Fibroblast of lung (primary cell): ENCODE measurements around the gene SCGB1D4. TPM values are rescaled to one million over a fixed set of nuclear protein-coding genes. Genes with fewer than 3 reads are reported as not detected.

Experiments used
- DNase-seq, 2 donors: peaks; one replicate each; pipeline versions ENCODE4 v3.0.0 to v3.0.0-alpha.2; 2010; ENCODE audit warnings: low read depth in 2 of 2
- H2AFZ ChIP-seq: 2 replicates; pipeline ENCODE4 v1.5.1; 2012; ENCODE audit warnings: low read length, control low read depth, inconsistent platforms
- H3K27ac ChIP-seq: 2 replicates; pipeline ENCODE4 v1.5.1; 2011; ENCODE audit warnings: low read length, control low read depth; ENCODE audit not compliant: insufficient read depth
- H3K27me3 ChIP-seq: 2 replicates; pipeline ENCODE4 v1.5.1; 2011; ENCODE audit warnings: mild to moderate bottlenecking, low read length; ENCODE audit not compliant: control insufficient read depth, insufficient read depth
- H3K36me3 ChIP-seq: 2 replicates; pipeline ENCODE4 v1.5.1; 2011; ENCODE audit warnings: low read length; ENCODE audit not compliant: control insufficient read depth, insufficient read depth
- H3K4me1 ChIP-seq: 2 replicates; pipeline ENCODE4 v1.5.1; 2011; ENCODE audit warnings: low read length; ENCODE audit not compliant: control insufficient read depth, insufficient read depth; ENCODE audit errors: extremely low read depth
- H3K4me2 ChIP-seq: 2 replicates; pipeline ENCODE4 v1.5.1; 2011; ENCODE audit warnings: low read length, control low read depth; ENCODE audit not compliant: insufficient read depth; ENCODE audit errors: extremely low read depth
- H3K4me3 ChIP-seq, 4 experiments: fragments of 200-600 bp in 1 of 4; sonication (generic) in 1 of 4; replicated peaks in 1 of 4; 2 replicates each; pipeline ENCODE4 v1.5.1; 2011 to 2016; ENCODE audit warnings: low read length in 4 of 4, low read depth in 3 of 4, mild to moderate bottlenecking in 3 of 4, control low read depth in 2 of 4, inconsistent platforms in 1 of 4, mixed read lengths in 1 of 4; ENCODE audit not compliant: insufficient read depth in 1 of 4; ENCODE audit errors: control extremely low read depth in 1 of 4
- H3K79me2 ChIP-seq: 2 replicates; pipeline ENCODE4 v1.5.1; 2012; ENCODE audit warnings: mild to moderate bottlenecking, low read length, inconsistent platforms; ENCODE audit not compliant: control insufficient read depth, insufficient read depth
- H3K9ac ChIP-seq: 2 replicates; pipeline ENCODE4 v1.5.1; 2011; ENCODE audit warnings: mild to moderate bottlenecking, low read length, control low read depth; ENCODE audit not compliant: insufficient read depth
- H3K9me3 ChIP-seq: 2 replicates; pipeline ENCODE4 v1.5.1; 2012; ENCODE audit warnings: low read depth, low read length; ENCODE audit not compliant: control insufficient read depth, insufficient read depth
- H4K20me1 ChIP-seq: 2 replicates; pipeline ENCODE4 v1.5.1; 2011; ENCODE audit warnings: low read length; ENCODE audit not compliant: control insufficient read depth, insufficient read depth; ENCODE audit errors: extremely low read depth
- CTCF ChIP-seq, 2 donors: IDR thresholded peaks in 1 of 2; conservative IDR thresholded peaks in 1 of 2; 1 replicate in 1 of 2; 2 replicates in 1 of 2; pipeline ENCODE4 v1.5.1; 2011 to 2012; ENCODE audit warnings: low read length in 2 of 2, control low read depth in 1 of 2, inconsistent platforms in 1 of 2, low read depth in 1 of 2, mild to moderate bottlenecking in 1 of 2
- EZH2 ChIP-seq: IDR thresholded peaks from 2 replicates; pipeline ENCODE4 v1.5.1; 2012; ENCODE audit warnings: low read length, control low read depth, mild to moderate bottlenecking; ENCODE audit errors: missing control alignments
- polyA plus RNA-seq, 2 donors: library from polyadenylated mRNA; depleted of rRNA in 1 of 2; stranded (reverse) in 1 of 2; unstranded in 1 of 2; fragments of >200 nt; gene quantifications; 2 replicates each; pipeline ENCODE4 v1.2.1, GENCODE V29; 2011 to 2012; ENCODE audit warnings: missing spikeins in 1 of 2
- total RNA-seq: library from RNA; depleted of rRNA; stranded (reverse); fragments of >200 nt; gene quantifications from 2 replicates; pipeline ENCODE4 v1.2.1, GENCODE V29; 2014

The SCGB1D4 gene
- total and polyA plus RNA-seq, 2 donors (not counting 1 experiment from before 2014, with no cell fraction given) = not detected

- Histone ChIP-seq H3K36me3 (no peaks in the 10 kb centered on the region), H4K20me1 (no peaks in the 10 kb centered on the region), H3K4me3 (no peak overlapping the region), H3K79me2 (no peaks in the 10 kb centered on the region), H3K4me1 (peaks cover 2% of the 10 kb centered on the region), H3K27ac (no peak overlapping the region), H2AFZ (no peak overlapping the region), H3K9ac (no peak overlapping the region), H3K4me2 (no peak overlapping the region), H3K27me3 (peaks cover 2% of the 10 kb centered on the region), H3K9me3 (no peaks in the 10 kb centered on the region)
- TF ChIP-seq CTCF (conservative IDR thresholded peaks at IDR 0.05 in 1 of 2, IDR thresholded peaks at IDR 0.05 in 1 of 2; ENCODE audit: low read depth in 1 of 2, low read length in 2 of 2) = no peak
- TF ChIP-seq EZH2 = no peak
- DNase-seq = no peak
Measured at GRCh38 chr11:62341588-62341987, 42.7 kb upstream of the SCGB1D4 start.

GRCh38 chr11:62340269-62340901, 41.5 kb upstream of the SCGB1D4 start:
- DNase-seq = peak; percentile 36 to 57
- no peaks in the 10 kb centered on the region for H4K20me1 ChIP-seq
- H3K27ac ChIP-seq = no peak overlapping the region
- no peak for TF ChIP-seq EZH2
- TF ChIP-seq CTCF (conservative IDR thresholded peaks at IDR 0.05 in 1 of 2, IDR thresholded peaks at IDR 0.05 in 1 of 2; ENCODE audit: low read depth in 1 of 2, low read length in 2 of 2) = peak; percentile 73 to 82
- no peaks in the 10 kb centered on the region for H3K9me3 ChIP-seq
- H3K4me1 ChIP-seq = peaks cover 2% of the 10 kb centered on the region
- H2AFZ ChIP-seq = no peak overlapping the region
- H3K79me2 ChIP-seq = no peaks in the 10 kb centered on the region
- peaks cover 6% of the 10 kb centered on the region for H3K27me3 ChIP-seq
- no peak overlapping the region for H3K4me2 ChIP-seq
- no peak overlapping the region for H3K4me3 ChIP-seq
- H3K36me3 ChIP-seq = no peaks in the 10 kb centered on the region
- no peak overlapping the region for H3K9ac ChIP-seq

- peak overlapping the region; percentile 77 for H3K4me2 ChIP-seq
- no peaks in the 10 kb centered on the region for H3K9me3 ChIP-seq
- peak overlapping the region in 2 of 4 experiments; percentile 47 to 56 for H3K4me3 ChIP-seq
- DNase-seq = no peak
- no peak overlapping the region for H2AFZ ChIP-seq
- H3K27me3 ChIP-seq = peaks cover 6% of the 10 kb centered on the region
- H3K9ac ChIP-seq = no peak overlapping the region
- no peak overlapping the region for H3K27ac ChIP-seq
- H4K20me1 ChIP-seq = no peaks in the 10 kb centered on the region
- TF ChIP-seq EZH2 (peak; percentile 23), CTCF (conservative IDR thresholded peaks at IDR 0.05 in 1 of 2, IDR thresholded peaks at IDR 0.05 in 1 of 2; ENCODE audit: low read depth in 1 of 2, low read length in 2 of 2) (no peak)
- H3K36me3 ChIP-seq = no peaks in the 10 kb centered on the region
- H3K79me2 ChIP-seq = no peaks in the 10 kb centered on the region
- peaks cover 2% of the 10 kb centered on the region for H3K4me1 ChIP-seq
Measured at GRCh38 chr11:62338218-62338617, 39.3 kb upstream of the SCGB1D4 start.
